Measurements from ENCODE around the gene ADAP1.

Gene ADAP1

GRCh38 chr7:851204-851603 is 103.3 kb downstream of the ADAP1 start:
- TF ChIP-seq CTCF (conservative IDR thresholded peaks at IDR 0.05; ENCODE audit: low read length) = no peak
- H3K4me3 ChIP-seq (ENCODE audit: low read length) = no peak overlapping the region
- DNase-seq (ENCODE audit: low read depth) = no peak

DNA sequence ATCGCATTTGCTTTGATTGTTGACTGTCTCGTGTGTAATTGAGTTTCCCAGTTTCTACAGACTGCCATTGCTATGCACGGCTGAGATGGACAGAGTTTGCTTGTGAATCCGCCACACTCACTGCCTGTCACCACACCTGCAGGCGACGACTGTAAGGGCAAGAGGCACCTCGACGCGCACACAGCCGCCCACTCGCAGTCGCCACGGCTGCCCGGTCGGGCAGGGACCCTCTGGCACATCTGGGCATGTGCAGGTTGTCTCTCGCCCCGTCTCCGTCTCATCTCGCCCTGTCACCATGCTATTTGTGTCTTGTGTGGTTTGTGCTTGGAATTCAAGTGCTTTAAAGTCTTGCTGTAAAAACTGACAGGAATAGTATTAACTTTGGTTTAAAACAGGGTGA is 104.7 kb downstream of the ADAP1 start:
- no peak for TF ChIP-seq CTCF (conservative IDR thresholded peaks at IDR 0.05; ENCODE audit: low read length)
- DNase-seq (ENCODE audit: low read depth) = no peak
- no peak overlapping the region for H3K4me3 ChIP-seq (ENCODE audit: low read length)

DNA sequence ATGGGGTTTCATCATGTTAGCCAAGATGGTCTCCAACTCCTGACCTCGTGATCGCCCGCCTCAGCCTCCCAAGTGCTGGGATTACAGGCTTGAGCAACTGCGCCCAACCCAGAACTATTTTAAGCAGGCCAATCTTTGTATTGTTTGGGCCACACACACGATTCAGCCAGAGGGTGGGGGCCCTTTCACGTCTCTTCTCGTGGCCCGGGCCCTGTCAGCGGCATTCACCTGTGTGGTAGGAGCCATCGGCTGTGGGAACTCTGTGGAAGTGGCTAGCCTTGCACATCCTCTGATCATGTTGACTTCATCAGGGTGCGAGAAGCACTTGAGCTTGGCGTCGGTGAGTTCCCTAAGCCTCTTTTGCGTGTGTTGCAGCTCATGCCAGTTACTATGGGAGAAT is 105.3 kb downstream of the ADAP1 start:
- H3K4me3 ChIP-seq (ENCODE audit: low read length) = no peak overlapping the region
- no peak for DNase-seq (ENCODE audit: low read depth)
- no peak for TF ChIP-seq CTCF (conservative IDR thresholded peaks at IDR 0.05; ENCODE audit: low read length)
